B cell (primary cell): ENCODE measurements around the gene FRMD8.

Source experiments
- EZH2 ChIP-seq: IDR thresholded peaks from 2 replicates; pipeline ENCODE4 v1.6.1; 2012; ENCODE audit warnings: borderline replicate concordance, low read depth, mild to moderate bottlenecking, moderate library complexity, low read length; ENCODE audit not compliant: insufficient read depth, poor library complexity, severe bottlenecking
- TF ChIP-seq, protein P1 (sequence below): fragments of 200-600 bp; IDR thresholded peaks from one replicate; pipeline ENCODE4 v1.8.0; 2022; ENCODE audit warnings: antibody characterized with exemption, mild to moderate bottlenecking

DNA sequence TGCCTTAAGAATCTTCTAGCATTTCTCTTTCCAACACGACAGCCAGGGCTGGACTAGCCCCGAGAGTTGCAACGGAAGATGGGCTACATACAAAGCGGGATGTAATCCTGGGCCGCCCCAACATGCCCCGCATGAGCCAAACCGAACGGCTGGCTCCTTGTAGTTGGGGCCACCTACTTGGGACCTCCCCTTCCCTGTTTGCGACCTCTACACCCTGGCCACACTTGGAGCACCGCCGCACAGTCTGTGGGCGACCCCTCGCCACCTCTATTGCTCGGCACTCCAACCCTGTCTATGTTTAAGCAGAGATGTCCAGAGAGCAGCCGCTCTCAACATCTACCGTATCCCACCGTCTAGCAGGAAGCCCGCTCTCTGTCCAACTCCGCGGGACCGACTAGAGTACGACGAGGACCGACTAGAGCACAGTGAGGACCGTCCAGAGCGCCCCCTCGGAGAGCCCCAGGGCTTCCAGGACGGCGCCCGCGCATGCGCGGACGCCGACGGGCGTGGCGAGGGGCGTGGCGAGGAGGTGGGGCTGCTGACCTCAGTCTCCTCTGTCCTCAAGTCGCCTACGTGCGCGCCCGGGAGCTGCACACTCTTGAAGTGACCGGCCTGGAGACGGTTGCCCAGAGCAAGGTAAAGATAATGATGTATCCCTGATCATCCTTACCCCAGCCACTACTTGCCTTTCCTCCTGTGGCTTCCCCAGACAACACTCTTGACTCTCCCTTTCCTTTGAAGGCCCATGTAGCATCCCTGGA lies 68.4 kb downstream of the FRMD8 start:
- TF ChIP-seq, protein P1, sequence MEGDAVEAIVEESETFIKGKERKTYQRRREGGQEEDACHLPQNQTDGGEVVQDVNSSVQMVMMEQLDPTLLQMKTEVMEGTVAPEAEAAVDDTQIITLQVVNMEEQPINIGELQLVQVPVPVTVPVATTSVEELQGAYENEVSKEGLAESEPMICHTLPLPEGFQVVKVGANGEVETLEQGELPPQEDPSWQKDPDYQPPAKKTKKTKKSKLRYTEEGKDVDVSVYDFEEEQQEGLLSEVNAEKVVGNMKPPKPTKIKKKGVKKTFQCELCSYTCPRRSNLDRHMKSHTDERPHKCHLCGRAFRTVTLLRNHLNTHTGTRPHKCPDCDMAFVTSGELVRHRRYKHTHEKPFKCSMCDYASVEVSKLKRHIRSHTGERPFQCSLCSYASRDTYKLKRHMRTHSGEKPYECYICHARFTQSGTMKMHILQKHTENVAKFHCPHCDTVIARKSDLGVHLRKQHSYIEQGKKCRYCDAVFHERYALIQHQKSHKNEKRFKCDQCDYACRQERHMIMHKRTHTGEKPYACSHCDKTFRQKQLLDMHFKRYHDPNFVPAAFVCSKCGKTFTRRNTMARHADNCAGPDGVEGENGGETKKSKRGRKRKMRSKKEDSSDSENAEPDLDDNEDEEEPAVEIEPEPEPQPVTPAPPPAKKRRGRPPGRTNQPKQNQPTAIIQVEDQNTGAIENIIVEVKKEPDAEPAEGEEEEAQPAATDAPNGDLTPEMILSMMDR: no peak
- no peak for TF ChIP-seq EZH2
